ENCODE results near the gene NOTUM.

- TF ChIP-seq CTCF (IDR thresholded peaks at IDR 0.05): no peak
- TF ChIP-seq ZFX (IDR thresholded peaks at IDR 0.05; ENCODE audit: borderline replicate concordance): no peak
Observed at GRCh38 chr17:81987161-81987770, 26.3 kb upstream of the NOTUM start.

Measured in 22Rv1 (cell line).